Head of caudate nucleus (tissue), 42 donors: Measurements from ENCODE around the gene NUP50.

Source experiments
- DNase-seq, 42 donors: peaks; one replicate each; pipeline versions ENCODE4 v3.0.0 to v3.0.0-alpha.2; 2020 to 2021; ENCODE audit warnings: mixed read lengths in 7 of 42
- intact Hi-C: fragments of 100-400 bp; cut with DNase I; formaldehyde crosslinking; loops from one replicate; pipeline ENCODE4 v1.15.0; 2022

The NUP50 gene

DNA sequence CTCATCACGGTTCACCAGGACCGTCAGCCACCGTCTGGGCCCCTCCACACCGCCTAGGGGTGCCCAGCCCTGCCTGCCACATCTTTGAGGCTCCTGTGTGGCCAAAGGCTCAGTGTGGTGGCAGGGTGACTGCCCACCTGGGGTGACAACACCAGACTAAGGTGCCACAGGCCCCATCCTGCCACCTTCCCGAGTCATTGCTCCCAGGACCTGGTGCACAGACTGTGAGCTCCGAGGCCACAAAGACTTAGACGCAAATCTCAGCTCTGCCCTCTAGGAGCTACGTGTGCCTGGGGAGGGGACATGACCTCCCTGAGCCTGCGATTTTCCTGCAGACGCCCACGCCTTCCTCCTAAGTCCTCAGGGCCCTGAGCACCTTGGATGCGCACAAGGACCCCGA is 40.5 kb downstream of the NUP50 start:
- intact Hi-C loops = no loop called here
- DNase-seq = peak in 3 of 42 donors; percentile 8 to 27 (median 8)

DNA sequence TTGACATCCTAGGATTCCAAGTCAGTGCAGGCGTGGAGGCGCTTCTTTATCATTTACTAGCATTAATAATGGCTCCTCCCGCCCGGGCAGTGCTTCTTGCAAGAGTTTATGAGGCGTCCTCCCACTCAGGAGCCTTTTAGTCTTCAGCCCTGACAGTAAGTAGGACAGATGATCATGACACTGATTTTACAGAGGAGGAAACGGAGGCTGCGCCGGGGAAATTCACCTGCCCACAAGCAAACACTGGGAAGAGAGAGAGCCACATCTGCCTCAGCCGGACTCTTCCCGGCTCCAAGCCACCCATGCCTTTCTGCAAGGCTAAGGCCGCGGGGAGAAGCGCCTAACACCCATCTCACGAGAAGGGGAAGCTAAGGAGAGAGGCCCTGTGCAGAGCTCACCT is 41.1 kb downstream of the NUP50 start:
- peak in 32 of 42 donors; percentile 32 to 91 (median 66) for DNase-seq
- intact Hi-C loops = no loop called here

DNA sequence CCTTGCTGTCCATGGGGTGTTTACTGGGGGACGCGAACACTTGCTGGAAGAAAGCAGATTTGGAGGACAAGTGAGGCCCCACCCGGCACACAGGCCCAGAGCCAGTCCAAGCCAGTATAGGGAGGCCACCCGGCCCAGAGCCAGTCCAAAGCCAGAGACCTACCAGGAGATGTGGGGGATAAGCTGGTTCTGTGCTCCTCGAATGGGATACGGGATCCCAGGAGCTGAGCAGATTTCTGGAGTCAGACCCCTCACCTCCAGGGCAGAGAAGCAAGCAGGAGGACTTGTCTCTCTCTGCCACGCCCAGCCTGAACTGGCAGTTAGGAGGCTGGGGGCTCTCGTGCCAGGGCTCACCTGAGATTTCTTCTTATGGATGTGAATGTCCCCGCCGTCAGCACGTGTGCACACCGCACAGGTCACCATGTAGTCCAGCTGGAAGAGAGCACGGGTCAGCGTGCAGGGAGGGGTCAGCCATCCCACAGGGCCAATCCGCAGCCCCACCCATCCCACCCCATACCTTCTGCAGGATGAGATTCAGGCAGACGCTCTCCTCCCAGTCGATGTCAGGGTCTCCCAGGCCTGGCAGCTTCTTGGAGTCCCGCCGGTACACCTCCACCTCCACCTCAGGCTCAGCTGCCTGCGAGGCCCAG is 41.7 kb downstream of the NUP50 start:
- intact Hi-C loops = no loop called here
- peak in 4 of 42 donors; percentile 11 to 31 (median 14) for DNase-seq

DNA sequence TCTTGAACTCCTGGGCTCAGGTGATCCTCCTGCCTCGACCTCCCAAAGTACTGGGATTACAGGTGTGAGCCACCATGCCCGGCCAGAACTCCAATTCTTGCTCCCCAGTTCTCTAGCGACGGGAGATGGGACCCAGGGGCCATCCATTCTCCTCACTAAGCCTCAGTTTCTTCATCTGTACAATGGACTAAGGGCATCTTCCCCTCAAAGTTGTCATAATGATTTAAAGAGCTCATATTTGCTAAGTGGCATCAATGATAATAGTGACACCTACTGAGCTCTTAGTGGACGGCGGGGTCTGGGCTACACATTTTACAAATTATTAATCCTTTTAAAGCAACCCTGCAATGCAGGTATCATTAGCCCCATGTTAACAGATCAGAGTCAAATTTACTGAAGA is 42.5 kb downstream of the NUP50 start:
- intact Hi-C loops = no loop called here
- peak in 1 of 42 donors; percentile 17 for DNase-seq

DNA sequence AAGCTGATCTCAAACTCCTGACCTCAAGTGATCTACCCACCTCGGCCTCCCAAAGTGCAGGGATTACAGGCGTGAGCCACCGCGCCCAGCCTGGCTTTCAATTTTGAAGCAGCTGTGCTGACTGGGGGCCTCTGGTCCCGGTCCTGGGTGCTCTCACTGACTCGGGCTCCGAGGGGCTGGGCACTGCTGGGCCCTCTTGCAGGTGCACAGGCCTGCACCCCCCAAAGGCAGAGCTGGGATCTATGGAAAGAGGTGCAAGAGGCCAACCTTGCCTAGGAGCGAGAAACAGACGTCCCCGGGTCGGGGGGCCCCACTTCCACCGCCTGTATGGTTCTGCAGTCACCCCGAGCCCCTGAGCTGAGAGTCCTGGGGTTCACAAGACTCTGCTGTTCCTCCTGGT is 43.8 kb downstream of the NUP50 start:
- DNase-seq = peak in 6 of 42 donors; percentile 1 to 26 (median 10)

DNA sequence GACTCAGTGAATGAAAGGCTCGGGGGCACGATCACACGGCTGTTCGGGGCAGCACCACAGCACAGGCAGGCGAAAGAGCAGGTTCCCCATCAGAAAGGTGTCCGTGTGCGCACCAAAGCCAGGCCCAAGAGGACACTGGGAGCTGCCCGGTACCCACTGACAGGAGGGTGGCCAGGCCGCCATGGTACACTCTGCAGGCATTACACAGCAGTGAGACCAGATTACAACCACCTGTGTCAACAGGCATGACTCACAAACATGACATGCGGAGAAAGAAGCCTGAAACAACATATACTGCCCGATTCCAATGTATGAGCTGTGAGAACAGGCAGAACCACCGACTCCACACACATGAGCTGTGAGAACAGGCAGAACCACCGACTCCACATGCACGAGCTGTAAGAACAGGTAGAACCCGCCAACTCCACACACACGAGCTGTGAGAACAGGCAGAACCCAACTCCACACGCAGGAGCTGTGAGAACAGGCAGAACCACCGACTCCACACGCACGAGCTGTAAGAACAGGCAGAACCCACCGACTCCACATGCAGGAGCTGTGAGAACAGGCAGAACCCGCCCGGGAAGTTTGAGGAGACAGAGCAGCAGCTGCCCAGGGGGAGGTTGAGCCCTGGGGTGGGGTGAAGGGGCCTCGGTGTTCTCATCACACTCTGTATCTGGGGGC is 44.4 kb downstream of the NUP50 start:
- intact Hi-C loops = no loop called here
- peak in 18 of 42 donors; percentile 5 to 70 (median 49) for DNase-seq

More for the DNA sequence above, 43.8 kb downstream of the NUP50 start:
- intact Hi-C loops = no loop called here

DNA sequence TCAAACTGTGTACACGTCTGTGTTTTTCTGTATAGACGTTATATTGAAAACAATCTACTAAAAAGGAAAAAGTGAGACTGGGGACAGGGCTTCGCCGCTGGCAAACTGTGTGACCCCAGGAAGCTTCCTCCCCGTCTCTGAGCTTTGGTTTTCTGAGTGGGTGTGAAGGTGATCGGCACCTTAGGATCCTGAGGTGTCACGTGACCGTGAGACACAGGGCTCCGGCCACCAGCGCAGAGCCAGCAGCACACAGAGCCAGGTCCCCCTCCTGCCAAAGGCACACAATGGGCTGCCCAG is 44.9 kb downstream of the NUP50 start:
- intact Hi-C loops = no loop called here
- DNase-seq = peak in 4 of 42 donors; percentile 45 to 69 (median 54)

DNA sequence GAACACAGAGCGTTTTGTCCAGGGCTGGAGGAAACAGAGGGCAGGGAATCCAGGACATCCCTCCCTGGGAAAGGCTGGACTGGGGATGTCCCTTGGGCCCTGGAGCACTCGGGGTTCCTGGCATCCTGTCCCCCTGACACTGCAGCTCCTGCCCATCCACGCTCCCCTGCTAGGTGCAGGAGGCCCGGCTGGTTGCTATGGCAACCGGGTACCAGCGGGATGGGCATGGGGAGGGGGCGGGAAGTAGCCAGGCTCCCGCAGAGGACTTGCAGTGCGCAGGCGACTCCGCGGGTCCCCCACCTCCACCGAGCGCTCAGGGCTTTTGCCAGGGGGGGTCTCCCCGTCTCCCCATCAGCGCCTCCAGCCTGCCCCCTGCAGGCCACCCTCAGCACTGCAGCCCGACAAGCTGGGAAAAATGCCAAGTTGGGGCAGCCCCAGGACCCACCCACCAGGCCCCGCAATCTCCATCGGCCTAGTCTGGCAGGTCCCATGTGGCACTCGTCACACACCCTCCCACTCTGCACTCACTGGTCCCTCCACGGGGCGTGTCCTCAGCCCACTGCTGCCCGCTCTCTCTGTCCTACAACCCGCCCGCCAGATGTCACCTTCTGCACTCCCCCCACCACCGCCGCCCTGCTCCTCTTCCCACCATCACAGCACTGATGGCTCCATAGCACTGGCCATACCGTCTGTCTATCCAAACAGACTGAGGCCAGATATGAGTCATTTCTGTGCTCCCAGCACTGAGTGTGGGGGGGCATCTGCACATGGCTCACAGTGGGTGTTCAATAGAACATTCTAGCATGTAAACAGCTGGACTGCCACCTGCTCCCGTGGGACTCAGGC is 45.5 kb downstream of the NUP50 start:
- intact Hi-C loops = no loop called here
- peak; percentile 67 to 93 (median 80) for DNase-seq

DNA sequence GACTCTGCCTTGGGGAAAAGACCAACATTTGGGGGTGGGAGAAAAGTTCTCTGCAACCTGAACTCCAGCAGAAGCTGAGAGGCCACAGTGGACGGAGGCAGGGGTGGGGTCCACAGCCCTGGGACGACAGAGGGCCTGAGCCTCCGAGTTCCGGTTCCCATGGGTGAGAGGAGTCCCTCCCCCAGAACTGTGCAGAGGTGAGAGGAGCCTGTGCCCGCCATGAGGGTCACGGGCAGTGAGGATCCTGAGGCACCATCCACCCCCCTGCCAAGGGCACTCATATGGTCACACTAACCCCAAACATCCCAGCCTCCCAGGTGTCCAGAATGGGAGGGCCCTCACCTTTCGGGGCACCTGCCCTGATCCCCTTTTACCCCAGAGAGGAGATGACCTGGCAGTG is 46.4 kb downstream of the NUP50 start:
- intact Hi-C loops = no loop called here
- peak in 2 of 42 donors; percentile 1 to 14 for DNase-seq

DNA sequence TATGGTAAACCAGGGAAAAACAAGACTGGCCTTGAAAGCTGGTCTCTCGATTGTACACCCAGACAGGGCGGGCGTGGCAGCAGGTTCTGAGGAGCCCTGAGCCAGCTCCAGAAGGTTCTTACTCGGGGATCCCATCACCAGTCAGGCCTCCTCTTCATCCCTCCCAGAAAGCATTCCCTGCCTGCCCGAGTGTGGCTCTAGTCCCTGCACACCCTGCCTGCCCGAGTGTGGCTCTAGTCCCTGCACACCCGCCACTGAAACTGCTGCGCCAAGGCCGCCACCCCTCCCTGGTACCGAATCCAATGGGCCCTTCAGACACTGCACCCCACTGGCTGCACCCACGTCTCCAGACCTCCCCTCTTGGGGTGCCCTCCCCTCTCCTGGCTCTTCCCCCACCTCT is 46.9 kb downstream of the NUP50 start:
- intact Hi-C loops = no loop called here

DNA sequence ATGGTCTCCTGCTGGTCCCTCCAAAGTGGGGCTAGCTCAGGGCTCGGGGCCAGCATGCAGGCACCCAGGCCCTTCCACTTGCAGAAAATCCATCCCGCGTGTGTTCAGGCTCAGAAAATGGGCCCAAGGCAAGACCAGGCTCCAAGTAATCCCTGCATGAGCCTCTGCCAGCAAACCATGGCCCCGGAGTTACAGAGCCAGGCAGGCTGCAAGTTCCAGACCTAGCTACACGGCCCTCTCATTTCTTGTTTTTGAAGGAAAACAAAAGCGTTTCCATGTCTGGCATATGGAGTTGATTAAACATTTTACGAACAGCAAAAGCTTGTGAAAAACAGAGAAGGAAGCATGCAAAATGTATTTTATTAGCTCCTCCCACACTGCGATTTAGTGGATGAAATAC is 47.3 kb downstream of the NUP50 start:
- peak in 2 of 42 donors; percentile 2 to 32 for DNase-seq
- intact Hi-C loops = no loop called here

More for the DNA sequence above, 46.9 kb downstream of the NUP50 start:
- DNase-seq = peak in 7 of 42 donors; percentile 5 to 63 (median 45)

DNA sequence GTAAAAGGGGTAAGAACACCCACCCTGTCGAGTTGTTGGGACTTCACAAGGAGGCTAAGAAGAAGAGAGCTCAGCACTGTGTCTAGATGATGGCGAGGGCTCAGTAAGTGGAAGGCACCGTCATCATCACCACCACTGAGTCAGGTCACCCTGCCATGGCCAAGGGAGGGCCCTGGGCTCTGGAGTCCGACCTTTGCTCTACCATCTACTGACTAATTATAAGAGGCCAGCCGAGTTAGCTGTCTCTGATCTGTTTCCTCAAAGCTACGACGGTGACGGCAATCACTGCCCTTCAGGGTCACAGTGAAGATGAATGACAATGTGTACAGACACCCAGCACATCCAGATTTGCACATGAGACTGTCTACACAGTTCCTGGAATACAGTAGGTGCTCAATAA is 47.7 kb downstream of the NUP50 start:
- DNase-seq = peak in 2 of 42 donors; percentile 1 to 29
- intact Hi-C loops = no loop called here

DNA sequence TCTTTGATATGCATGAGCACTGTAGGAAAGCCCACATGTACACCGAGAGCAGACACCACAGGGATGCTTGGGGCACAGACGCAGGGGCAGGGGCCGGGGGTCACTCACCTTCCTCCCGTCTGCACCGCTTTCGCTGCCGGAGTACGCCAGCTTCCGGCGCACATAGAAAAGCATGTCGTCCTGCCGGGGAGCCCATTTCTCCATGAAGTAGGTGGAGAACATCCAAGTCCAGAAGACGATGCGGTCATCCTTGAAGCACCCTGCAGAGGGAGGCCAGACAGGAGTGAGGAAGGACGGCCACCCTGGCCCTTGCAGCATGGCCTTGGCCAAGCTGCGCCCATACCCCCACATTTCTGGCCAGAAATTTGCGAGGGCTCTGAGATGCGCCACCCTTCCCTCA is 48.1 kb downstream of the NUP50 start:
- intact Hi-C loops = no loop called here
- DNase-seq = peak in 1 of 42 donors; percentile 17

DNA sequence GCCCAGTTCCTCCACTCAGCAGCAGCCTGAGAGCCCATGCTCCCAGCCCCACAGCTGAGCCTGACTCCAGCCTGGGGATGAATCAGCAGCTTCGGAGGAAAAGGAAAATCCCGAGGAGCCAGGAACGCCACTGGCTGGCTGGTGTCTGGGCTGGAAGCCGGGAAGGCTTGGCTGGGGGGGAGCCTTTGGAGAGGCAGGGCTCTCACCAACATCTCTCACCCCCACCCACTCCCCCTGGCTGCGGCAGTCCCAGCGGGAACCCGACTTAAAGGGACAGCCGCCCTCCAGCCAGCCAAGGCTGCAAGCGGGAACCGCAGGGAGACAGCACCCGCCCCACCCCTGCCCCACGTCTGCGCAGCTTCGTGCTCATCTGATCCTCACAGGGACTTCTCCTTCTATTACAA is 48.6 kb downstream of the NUP50 start:
- peak; percentile 82 to 97 (median 93) for DNase-seq
- intact Hi-C loops = no loop called here

DNA sequence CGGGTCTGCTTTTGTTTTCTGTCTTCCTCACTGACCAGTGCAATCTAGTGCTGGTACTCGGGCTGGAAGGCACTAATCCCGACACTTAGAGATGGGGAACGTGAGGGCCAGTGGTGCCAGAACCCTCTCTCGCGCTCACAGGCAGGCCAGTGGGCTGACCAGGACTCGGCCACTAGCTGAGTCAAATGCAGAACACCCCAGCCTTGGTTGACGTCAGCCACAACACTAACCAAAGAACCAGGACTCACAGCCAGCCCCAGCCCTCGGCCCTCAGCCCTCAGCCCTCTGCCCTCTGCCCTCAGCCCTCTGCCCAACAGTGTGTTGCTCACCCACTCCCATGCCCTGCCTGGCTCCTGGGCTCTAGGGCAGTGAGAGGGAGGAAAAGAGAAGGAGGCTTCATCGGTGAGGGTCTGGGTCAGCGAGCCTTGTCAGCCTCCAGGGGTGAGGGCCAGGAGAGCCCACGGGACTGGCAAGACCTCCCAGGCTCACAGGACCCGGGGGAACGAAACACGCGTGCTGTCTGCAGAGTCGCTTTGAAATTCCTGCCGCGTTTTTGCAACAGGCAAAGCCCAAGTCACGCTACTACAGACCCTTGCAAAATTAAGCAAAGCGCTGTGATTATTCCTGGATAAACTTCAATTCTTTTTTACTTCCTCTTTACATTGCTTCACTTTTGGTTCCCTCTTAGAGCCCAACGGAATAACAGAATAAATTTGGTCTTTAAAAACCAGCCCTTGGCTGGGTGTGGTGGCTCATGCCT is 49.4 kb downstream of the NUP50 start:
- intact Hi-C loops = no loop called here
- peak in 30 of 42 donors; percentile 41 to 79 (median 68) for DNase-seq

DNA sequence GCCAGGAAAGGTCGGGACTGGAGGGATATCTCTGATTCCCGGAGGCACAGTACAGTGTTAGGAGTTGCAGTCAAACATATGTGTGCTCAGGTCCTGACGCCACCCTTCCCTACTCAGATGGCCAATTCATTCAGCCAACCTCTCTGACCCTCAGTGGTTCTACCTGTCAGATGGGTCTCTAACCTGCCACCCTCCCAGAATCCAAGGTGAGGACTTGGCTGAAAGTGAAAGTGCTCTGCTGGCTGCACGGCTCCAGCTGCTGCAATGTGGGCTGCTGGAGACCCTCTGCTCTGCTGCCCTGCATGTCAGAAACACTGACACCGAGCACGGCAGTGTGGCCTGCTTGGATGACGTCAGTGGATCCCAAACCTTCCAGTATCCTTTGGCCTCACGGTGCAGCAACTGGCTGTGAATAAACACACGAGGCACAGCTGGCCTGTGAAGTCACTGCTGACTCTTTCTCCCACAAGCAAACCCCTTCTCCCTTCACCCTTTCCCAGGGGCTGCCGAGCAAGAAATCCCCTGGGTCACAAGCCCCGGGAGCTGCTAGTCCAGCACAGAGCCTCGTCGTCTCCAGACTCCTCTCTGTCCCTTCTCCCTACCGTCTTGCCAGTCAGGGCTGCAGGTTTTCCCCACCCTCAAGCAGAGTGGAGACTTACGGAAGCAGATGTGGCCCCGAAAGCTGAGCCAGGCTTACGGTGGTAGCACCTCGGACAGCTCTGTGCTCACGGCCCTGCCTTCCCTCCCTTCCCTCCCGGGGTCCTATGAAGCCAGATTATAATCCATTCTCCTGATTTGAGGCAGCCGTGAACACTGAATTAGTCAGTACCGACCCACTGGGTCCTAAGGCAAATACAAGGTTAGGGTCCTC is 52.6 kb downstream of the NUP50 start:
- DNase-seq = peak in 3 of 42 donors; percentile 44 to 60 (median 53)
- intact Hi-C loops = no loop called here

DNA sequence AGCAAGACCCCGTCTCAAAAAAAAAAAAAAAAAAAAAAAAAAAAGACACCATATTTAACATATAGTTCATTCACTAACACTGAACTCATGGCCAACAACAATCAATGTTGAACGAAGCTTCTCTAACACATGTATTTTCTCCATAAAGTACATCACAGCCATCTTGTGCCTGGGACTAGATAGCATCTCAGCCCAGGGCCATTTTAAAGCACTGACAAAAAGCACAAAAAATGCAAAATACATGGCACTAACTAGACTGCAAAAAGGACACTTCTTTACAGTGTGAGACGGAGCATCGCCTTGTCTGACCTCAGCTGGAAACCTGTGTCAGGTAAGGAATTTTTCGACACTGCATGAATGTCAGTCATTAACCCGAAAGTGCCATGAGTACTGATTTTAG is 53.6 kb downstream of the NUP50 start:
- intact Hi-C loops = no loop called here

DNA sequence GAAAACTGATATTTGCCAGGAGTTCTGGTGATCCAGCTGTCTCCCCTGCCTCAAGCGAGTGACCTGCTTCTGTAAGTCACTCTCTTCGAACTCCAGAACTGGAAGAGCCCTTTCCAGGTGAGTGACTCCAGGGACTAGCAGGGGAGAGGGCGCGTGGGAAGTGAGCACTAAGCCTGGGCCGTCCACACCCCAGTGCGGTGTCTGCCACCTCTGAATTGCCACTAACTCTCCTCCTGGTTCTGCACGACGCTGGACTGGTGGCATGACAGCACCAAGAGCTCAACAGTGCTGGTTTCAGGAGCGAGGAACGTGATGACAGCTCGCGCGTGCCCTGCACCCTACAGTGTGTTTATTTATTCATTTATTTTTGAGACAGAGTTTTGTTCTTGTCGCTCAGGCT is 54.1 kb downstream of the NUP50 start:
- no peak for DNase-seq
- intact Hi-C loops = no loop called here

More for the DNA sequence above, 53.6 kb downstream of the NUP50 start:
- DNase-seq = no peak
